ENCODE measurements around the gene GPR18.
"Not testable (repeated sequence)": the region's sequence is repeated elsewhere in the genome, so short reads cannot be mapped to it uniquely, and the experiment has no call there.

Gene GPR18

DNA sequence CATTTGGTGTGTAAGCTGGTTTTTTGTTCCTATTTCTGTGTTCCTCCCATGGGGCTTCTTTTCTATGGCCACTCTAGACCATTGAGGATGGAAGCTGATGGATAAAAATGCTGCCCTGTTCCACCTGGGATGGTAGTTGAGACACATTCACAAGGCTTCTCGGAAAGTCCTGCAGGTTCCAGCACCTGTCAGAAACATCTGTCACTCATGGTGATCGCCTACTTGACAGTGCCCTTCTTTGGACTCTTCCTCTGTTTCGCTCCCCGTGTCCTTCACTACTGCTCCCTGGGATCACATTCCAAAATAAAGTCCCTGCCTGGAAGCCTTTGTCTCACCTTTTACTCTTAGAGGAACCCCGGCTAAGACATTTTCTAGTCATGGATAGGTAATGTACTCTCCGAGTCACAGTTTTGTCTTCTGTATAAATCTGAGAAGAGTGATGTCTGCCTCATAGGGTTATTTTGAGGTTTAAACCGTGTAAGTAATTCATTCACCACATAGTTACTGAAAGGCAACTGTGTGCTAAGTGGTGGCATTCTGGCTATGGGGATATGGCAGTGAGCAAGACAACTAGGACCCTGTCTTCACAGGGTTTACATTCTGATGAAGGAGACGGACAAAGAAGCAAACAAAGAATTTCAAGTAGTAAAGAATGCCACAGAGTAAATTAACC lies 36.5 kb downstream of the GPR18 start:
- peaks cover 97% of the 10 kb centered on the region for H3K4me1 Mint-ChIP-seq
- peaks cover 26% of the 10 kb centered on the region for H3K36me3 Mint-ChIP-seq (ENCODE audit: low read depth)
- H3K4me3 Mint-ChIP-seq, result peak overlapping the region; percentile 37

DNA sequence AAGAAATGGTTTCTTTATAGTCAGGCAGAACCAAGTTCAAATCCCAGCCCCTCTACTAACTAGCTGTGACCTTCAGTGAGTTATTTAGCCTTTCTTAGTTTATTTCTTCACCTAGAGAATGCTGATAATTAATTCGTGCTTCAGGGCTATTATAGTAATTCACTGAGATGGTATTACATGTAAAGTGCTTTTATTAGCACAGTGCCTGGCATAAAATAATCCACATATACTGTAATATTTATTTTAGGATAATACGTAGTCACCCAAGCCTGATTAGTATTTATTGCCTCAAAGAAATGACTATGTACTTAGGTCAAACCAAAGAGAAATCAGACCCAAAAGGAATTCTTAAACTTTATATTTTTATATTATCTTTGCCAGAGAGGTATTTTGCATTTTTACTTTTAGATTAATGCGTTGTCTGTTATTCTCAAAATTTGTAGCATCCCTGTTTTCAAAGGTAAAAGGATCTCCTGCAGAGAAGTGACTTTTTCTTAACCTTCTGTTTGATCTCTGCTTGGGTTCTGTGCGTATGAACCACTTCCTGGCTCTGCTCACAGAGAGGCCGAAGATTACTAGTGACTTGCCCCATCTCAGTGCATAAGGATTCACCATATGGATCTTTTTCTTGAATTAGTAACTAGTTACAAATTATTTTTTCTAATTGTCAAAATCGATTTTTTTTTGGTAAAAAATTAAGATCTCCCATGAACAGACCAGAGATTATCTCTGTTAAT lies 37.8 kb downstream of the GPR18 start:
- ATAC-seq, result peak; percentile 45
- Mint-ChIP-seq H3K27ac (peak overlapping the region; percentile 52), H3K9me3 (peaks cover 4% of the 10 kb centered on the region), H3K27me3 (no peaks in the 10 kb centered on the region), H3K36me3 (ENCODE audit: low read depth) (peaks cover 19% of the 10 kb centered on the region), H3K4me3 (peak overlapping the region; percentile 0), H3K4me1 (peaks cover 95% of the 10 kb centered on the region)
- no peak for DNase-seq

More for the DNA sequence above, 36.5 kb downstream of the GPR18 start:
- Mint-ChIP-seq H3K27me3 (no peaks in the 10 kb centered on the region), H3K9me3 (peaks cover 4% of the 10 kb centered on the region), H3K27ac (peak overlapping the region; percentile 54)
- no peak for DNase-seq
- ATAC-seq, result peak; percentile 48

DNA sequence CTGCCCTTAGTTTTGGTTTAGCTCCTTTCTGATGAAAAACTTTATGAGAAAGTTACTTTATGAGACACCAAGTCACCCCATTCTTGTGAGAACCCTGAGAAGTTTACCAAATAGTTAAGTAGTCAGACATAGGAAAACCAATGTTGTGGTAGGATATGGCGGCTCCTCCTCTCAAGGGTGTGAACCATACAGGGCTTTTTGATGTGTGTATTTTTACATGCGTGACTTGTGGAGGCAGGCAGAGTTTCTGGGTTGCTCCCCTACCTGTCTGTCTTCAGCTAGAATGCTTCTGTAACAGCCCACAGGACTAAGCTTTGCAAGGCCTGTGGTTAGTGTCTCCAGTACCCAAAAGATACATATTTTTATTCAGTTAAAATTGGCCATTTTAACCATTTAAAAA lies 39.2 kb downstream of the GPR18 start:
- ATAC-seq, result peak; percentile 56
- H3K27ac Mint-ChIP-seq, result peak overlapping the region; percentile 89
- H3K4me1 Mint-ChIP-seq, result peaks cover 95% of the 10 kb centered on the region
- H3K36me3 Mint-ChIP-seq (ENCODE audit: low read depth), result peaks cover 21% of the 10 kb centered on the region
- H3K4me3 Mint-ChIP-seq, result peak overlapping the region; percentile 64
- peaks cover 4% of the 10 kb centered on the region for H3K9me3 Mint-ChIP-seq
- no peak for DNase-seq
- H3K27me3 Mint-ChIP-seq, result no peaks in the 10 kb centered on the region

DNA sequence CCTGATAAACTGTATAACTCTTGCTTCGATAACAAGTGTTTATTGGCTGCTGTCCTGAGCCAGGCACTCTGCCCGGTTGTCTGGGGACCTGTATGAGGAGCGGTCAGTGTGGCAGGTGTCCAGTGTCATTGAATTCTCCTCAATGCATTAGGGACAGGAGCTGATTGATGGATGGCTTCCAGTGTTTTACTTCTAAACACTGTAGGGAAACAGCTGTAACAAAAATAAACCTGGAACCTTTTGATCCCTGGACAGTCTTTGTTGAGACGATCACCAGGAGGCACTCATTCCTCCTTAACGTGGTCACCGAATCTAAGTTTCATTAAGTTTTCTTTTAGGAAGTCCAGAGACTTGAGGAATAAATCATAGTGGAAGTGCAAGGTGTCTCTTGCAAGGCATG lies 39.6 kb downstream of the GPR18 start:
- Mint-ChIP-seq H3K27ac (peak overlapping the region; percentile 89), H3K4me3 (peak overlapping the region; percentile 64)

DNA sequence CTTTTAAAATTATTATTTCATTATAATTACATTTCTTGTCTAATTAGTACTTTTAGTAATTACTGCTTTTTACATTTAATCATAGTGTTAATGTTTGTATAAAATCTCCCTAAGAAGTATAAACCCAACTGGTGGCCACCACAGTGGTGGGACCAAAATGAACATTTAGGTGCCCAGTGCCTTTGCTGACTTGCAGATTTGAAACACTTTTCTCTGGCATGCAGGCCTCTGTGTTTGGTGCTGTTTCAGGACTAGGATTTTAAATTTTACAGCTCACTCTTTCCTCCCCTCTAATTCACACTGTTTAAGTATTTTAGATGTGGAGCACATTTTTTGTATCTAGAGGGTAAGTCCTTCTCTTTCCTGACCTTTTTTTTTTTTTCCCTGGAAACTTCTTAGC lies 40.1 kb downstream of the GPR18 start:
- peaks cover 1% of the 10 kb centered on the region for H3K9me3 Mint-ChIP-seq
- DNase-seq (no peak), ATAC-seq (no peak)
- H3K4me3 Mint-ChIP-seq, result peak overlapping the region; percentile 64
- H3K27me3 Mint-ChIP-seq, result no peaks in the 10 kb centered on the region
- peaks cover 92% of the 10 kb centered on the region for H3K4me1 Mint-ChIP-seq
- peaks cover 19% of the 10 kb centered on the region for H3K36me3 Mint-ChIP-seq (ENCODE audit: low read depth)
- H3K27ac Mint-ChIP-seq, result peak overlapping the region; percentile 89

More for the DNA sequence above, 39.6 kb downstream of the GPR18 start:
- Mint-ChIP-seq H3K27me3 (no peaks in the 10 kb centered on the region), H3K36me3 (ENCODE audit: low read depth) (peaks cover 21% of the 10 kb centered on the region), H3K4me1 (peaks cover 94% of the 10 kb centered on the region), H3K9me3 (peaks cover 4% of the 10 kb centered on the region)
- ATAC-seq, result no peak
- DNase-seq, result no peak

DNA sequence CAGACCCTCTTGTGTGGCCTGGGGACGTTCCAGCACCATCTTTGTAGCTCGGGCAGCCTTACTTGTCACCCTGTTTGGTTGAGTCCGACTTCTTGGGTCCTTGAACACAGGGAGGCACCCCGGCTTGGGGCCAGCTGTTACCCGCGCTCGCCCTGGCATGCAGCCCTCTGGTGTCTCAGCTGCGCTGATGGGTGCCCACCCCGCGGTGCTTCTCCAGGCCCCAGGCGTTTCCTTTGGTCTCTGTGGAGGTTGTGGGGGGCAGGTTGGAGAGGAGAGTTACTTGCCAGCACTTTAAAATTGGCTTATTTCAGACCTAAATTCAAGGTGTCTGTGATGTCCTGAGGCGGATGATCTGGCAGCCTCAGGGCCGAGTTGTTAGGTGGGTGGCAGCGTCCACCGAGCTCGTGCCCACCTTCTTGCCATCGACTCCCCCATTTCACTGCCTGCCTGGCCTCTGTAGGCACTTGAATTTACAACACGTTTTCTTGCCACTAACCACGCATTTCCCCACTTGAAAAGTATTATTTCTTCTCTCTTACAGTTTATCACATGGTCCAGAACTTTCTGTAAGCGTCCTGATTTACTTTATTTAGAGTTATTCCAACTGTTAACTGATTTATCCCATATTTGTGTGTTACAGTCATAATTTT lies 40.6 kb downstream of the GPR18 start:
- H3K27me3 Mint-ChIP-seq, result no peaks in the 10 kb centered on the region
- peak overlapping the region; percentile 72 for H3K4me3 Mint-ChIP-seq
- DNase-seq (peak; percentile 50), ATAC-seq (no peak)
- peaks cover 16% of the 10 kb centered on the region for H3K36me3 Mint-ChIP-seq (ENCODE audit: low read depth)
- peaks cover 91% of the 10 kb centered on the region for H3K4me1 Mint-ChIP-seq
- no peaks in the 10 kb centered on the region for H3K9me3 Mint-ChIP-seq
- peak overlapping the region; percentile 89 for H3K27ac Mint-ChIP-seq

DNA sequence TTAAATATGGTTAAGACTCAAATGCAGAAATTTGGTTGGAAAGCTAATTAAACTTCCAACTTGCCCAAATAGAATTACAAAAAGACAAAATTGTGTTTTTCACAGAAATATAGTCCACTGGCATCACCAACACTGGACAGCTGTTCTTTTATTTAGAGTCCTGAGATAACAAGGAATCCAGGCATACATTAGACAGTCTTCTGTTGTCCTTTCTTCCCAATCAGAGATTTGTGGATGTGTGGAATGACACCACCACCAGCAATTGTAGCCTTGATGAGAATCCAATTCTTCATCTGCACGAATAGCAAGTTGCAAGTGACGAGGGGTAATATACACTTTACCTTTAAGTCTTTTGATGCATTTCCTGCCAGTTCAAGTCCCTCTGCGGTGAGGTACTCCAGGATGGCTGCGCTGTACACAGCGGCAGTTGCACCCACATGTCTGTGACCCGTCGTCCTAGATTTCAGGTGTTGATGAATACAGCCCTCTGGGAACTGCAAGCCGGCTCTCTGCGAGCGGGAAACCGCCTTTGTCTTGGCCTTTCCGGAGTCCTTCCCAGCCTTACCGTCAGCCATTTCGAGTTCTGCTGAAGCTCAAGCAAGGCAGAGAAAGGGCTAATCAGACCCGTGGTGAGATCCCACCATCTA lies 42.9 kb downstream of the GPR18 start:
- peaks cover 89% of the 10 kb centered on the region for H3K4me1 Mint-ChIP-seq
- DNase-seq, result peak; percentile 54
- H3K36me3 Mint-ChIP-seq (ENCODE audit: low read depth), result peaks cover 19% of the 10 kb centered on the region
- H3K27me3 Mint-ChIP-seq, result no peaks in the 10 kb centered on the region
- H3K27ac Mint-ChIP-seq, result peak overlapping the region; percentile 84
- peak; percentile 57 for ATAC-seq
- no peaks in the 10 kb centered on the region for H3K9me3 Mint-ChIP-seq
- peak overlapping the region; percentile 80 for H3K4me3 Mint-ChIP-seq

DNA sequence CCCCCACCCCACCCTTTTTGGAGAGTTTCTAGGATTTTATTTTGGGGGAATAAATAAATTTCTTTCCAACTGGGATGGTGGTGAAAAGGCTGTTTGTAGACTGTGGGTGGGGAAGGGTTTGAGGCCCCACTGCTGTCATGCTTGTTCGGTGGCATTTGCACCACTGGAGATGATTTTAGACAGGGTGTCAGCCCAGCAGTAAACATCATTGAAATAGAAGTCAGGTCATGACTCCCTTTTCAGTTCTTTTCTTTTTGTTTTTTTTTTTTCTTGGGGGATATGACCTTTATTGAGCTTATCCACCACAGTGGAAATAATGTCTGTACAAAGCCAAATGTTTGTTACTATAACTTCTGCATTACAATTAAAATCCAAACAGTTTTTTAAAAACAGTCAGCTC lies 43.4 kb downstream of the GPR18 start:
- DNase-seq, result no peak
- Mint-ChIP-seq H3K9me3 (no peaks in the 10 kb centered on the region), H3K36me3 (ENCODE audit: low read depth) (peaks cover 19% of the 10 kb centered on the region), H3K27ac (peak overlapping the region; percentile 84), H3K4me3 (peak overlapping the region; percentile 80), H3K4me1 (peaks cover 88% of the 10 kb centered on the region), H3K27me3 (no peaks in the 10 kb centered on the region)
- ATAC-seq, result peak; percentile 42

DNA sequence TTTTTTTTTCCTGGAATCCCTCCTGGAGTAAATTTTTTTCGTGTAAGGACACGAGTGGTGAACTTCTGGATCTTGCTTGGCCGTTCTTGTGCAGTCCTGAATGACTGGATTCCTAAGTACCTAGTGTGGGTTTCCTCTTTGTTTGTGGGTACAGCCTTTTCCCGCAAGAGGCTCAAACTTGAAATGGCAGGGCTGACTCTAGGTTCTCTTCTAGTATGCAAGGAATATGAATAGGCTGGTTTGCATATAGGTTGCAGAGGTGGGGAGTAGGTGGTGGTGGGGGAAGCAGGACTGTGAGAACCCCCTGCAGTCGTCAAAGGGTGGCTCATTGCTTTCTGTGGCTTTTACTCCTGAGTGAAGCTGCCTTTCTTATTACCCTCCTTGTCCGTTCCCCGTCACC lies 43.9 kb downstream of the GPR18 start:
- Mint-ChIP-seq H3K27me3 (no peaks in the 10 kb centered on the region), H3K27ac (peak overlapping the region; percentile 84), H3K36me3 (ENCODE audit: low read depth) (peaks cover 21% of the 10 kb centered on the region), H3K4me3 (peak overlapping the region; percentile 80), H3K9me3 (no peaks in the 10 kb centered on the region), H3K4me1 (peaks cover 88% of the 10 kb centered on the region)
- ATAC-seq (peak; percentile 90), DNase-seq (peak; percentile 66)

DNA sequence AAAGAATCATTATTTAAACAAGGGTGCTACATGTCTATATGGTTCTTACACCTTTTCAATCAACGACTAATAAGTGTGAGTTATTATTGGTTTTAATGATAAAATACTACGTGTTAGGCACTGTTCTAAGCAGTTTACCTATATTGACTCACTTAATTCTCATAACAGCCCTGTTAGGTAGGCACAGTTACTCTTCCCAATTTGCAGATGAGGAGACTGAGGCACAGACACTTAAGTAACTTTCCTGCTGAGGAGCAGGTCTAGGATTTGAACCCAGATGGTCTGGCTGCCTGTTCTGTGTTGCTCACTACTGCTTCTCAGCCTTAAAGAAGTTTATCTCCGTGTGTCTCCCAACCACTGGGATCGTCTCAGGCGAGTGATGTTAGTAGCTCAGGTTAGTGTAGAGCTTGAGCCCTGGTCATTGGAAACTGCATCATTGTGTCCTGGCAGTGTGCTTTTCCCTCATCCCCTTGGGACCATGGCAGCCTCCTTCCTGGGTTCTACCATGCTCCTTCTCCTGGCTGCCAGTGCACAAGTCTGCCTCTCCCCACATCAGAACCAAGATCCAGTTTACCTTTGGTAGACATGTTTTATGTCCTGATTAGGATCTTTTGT lies 46.7 kb downstream of the GPR18 start:
- peaks cover 85% of the 10 kb centered on the region for H3K4me1 Mint-ChIP-seq
- no peak overlapping the region for H3K27ac Mint-ChIP-seq
- H3K36me3 Mint-ChIP-seq (ENCODE audit: low read depth), result peaks cover 29% of the 10 kb centered on the region
- DNase-seq (no peak), ATAC-seq (no peak)
- no peaks in the 10 kb centered on the region for H3K9me3 Mint-ChIP-seq
- no peaks in the 10 kb centered on the region for H3K27me3 Mint-ChIP-seq
- H3K4me3 Mint-ChIP-seq, result no peak overlapping the region

DNA sequence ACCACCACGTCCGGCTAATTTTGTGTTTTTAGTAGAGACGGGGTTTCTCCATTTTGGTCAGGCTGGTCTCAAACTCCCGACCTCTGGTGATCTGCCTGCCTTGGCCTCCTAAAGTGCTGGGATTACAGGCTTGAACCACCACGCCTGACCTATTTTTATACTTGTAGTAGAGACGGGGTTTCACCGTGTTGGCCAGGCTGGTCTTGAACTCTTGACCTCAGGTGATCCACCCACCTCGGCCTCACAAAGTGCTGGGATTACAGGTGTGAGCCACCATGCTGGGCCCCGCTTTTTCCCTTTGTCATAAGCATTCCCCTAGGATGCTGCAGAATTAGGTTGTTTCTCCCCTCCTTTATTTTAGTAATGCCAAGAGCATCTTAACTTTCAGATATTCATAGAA lies 47.6 kb downstream of the GPR18 start:
- not testable (repeated sequence) for H3K27ac Mint-ChIP-seq, ATAC-seq, DNase-seq, H3K9me3 Mint-ChIP-seq, H3K27me3 Mint-ChIP-seq, H3K4me3 Mint-ChIP-seq
- H3K36me3 Mint-ChIP-seq (ENCODE audit: low read depth), result peaks cover 38% of the 10 kb centered on the region
- peaks cover 87% of the 10 kb centered on the region for H3K4me1 Mint-ChIP-seq

DNA sequence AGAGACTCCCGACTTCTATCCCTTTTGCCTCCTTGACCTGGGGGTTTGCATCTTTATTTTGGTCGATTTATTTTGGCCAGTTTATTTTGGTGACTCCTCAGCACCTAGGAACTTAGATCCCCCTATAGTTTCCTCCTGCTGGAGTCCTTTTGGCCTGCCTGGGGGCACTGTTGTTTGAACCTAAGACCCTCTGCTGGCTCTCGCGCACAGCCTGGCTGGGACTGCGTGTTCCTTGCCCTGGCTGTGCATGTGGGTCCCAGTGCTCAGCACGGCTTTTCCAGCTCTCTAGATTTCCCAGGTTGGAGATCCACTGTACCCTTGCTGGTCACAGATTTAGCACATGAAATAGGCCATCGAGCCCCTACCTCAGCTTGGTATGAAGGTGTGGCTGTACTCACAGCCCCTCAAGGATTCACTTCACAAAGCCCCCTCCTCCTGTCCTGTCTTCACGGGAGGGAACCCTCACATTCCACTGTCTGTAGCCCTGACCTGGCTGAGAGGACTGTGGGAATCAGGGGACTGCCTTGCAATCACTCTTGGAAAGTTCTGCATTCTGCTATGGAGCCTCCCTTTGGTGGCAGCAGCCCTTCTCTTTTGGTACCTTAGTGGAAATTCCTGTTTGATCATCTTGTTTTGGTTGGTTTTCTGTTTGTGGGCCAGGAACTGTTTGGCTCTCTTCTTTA lies 49.2 kb downstream of the GPR18 start:
- Mint-ChIP-seq H3K36me3 (ENCODE audit: low read depth) (peaks cover 47% of the 10 kb centered on the region), H3K4me3 (no peak overlapping the region), H3K27me3 (peaks cover 2% of the 10 kb centered on the region), H3K27ac (peak overlapping the region; percentile 43), H3K9me3 (no peaks in the 10 kb centered on the region), H3K4me1 (peaks cover 87% of the 10 kb centered on the region)
- no peak for DNase-seq
- no peak for ATAC-seq

DNA sequence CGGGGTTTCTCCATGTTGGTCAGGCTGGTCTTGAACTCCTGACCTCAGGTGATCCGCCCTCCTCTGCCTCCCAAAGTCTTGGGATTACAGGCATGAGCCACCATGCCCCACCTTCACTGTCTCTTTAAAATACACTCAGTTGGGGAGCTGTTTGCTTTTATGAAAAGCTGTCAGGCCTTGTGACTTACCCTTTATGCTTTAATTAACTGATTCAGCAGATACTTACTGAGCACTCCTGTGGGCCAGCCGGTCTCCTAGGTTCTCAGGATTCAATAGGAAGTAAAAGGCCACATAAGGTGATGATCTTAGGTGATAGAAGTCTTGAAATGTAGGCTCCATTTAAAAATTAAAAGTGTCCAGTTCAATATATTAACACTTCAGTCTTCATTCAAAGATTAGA lies 50.0 kb downstream of the GPR18 start:
- no peaks in the 10 kb centered on the region for H3K9me3 Mint-ChIP-seq
- H3K27ac Mint-ChIP-seq, result no peak overlapping the region
- no peak overlapping the region for H3K4me3 Mint-ChIP-seq
- H3K27me3 Mint-ChIP-seq, result peaks cover 2% of the 10 kb centered on the region
- no peak for DNase-seq
- peaks cover 89% of the 10 kb centered on the region for H3K4me1 Mint-ChIP-seq
- H3K36me3 Mint-ChIP-seq (ENCODE audit: low read depth), result peaks cover 47% of the 10 kb centered on the region
- no peak for ATAC-seq

DNA sequence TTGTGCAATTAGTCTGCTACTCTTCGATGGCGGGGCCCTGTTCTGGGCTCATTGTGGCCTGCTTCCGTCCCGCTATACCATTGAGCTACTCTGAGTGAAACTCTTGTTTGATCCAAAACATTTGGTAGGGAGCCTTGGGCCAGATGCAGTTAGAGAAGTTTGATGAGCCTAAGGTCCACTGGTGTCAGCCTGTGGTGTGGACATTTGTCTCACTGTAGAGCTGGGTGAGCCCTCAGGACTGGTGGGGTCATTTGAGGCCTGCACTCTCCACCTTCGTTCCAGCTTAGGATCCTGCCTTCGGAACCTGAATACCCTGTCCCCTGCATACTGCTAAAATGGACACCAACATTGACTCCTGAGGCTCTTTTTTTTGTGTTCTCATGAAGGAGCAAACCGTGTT lies 50.7 kb downstream of the GPR18 start:
- H3K9me3 Mint-ChIP-seq, result no peaks in the 10 kb centered on the region
- DNase-seq, result no peak
- no peak overlapping the region for H3K27ac Mint-ChIP-seq
- H3K36me3 Mint-ChIP-seq (ENCODE audit: low read depth), result peaks cover 48% of the 10 kb centered on the region
- peaks cover 90% of the 10 kb centered on the region for H3K4me1 Mint-ChIP-seq
- ATAC-seq, result no peak
- H3K4me3 Mint-ChIP-seq, result no peak overlapping the region
- peaks cover 2% of the 10 kb centered on the region for H3K27me3 Mint-ChIP-seq

All from activated naive CD8-positive, alpha-beta T cell treated with anti-CD3 and anti-CD28 coated beads, Interleukin-2, amount 50 U/mL, for 24 hours (primary cell).